GM23248 (cell line): Measurements from ENCODE around the gene FOXO1. TPM values are rescaled to one million over a fixed set of nuclear protein-coding genes. Genes with fewer than 3 reads are reported as not detected.

Experiments
- DNase-seq: peaks from one replicate; pipeline ENCODE4 v3.0.0-alpha.2; 2015
- H2AFZ ChIP-seq: fragments of 200-600 bp; sonication (generic); 2 replicates; pipeline ENCODE4 v1.6.1; 2016; ENCODE audit warnings: antibody characterized with exemption
- H3F3A ChIP-seq: fragments of 200-600 bp; sonication (generic); 2 replicates; pipeline ENCODE4 v1.6.1; 2016; ENCODE audit warnings: mild to moderate bottlenecking, antibody characterized with exemption, mixed run types; ENCODE audit not compliant: insufficient read depth
- H3K27ac ChIP-seq: fragments of 200-600 bp; sonication (generic); 2 replicates; pipeline ENCODE4 v1.5.1; 2016; ENCODE audit warnings: mild to moderate bottlenecking
- H3K27me3 ChIP-seq: fragments of 200-600 bp; sonication (generic); replicated peaks from 2 replicates; pipeline ENCODE4 v1.6.1; 2016; ENCODE audit warnings: mild to moderate bottlenecking; ENCODE audit not compliant: insufficient read depth
- H3K36me3 ChIP-seq: fragments of 200-600 bp; sonication (generic); 2 replicates; pipeline ENCODE4 v1.6.1; 2016; ENCODE audit warnings: low read depth, mild to moderate bottlenecking
- H3K4me1 ChIP-seq: fragments of 200-600 bp; sonication (generic); 2 replicates; pipeline ENCODE4 v1.6.1; 2016; ENCODE audit warnings: mild to moderate bottlenecking; ENCODE audit not compliant: insufficient read depth
- H3K4me2 ChIP-seq: fragments of 200-600 bp; sonication (generic); one replicate; pipeline ENCODE4 v1.6.1; 2016; ENCODE audit warnings: mild to moderate bottlenecking; ENCODE audit not compliant: unreplicated experiment
- H3K4me3 ChIP-seq: fragments of 200-600 bp; sonication (generic); 2 replicates; pipeline ENCODE4 v1.5.1; 2016; ENCODE audit warnings: mild to moderate bottlenecking
- H3K79me2 ChIP-seq: fragments of 200-600 bp; sonication (generic); 2 replicates; pipeline ENCODE4 v1.6.1; 2016; ENCODE audit warnings: mild to moderate bottlenecking; ENCODE audit not compliant: insufficient read depth
- H3K9ac ChIP-seq: fragments of 200-600 bp; sonication (generic); 2 replicates; pipeline ENCODE4 v1.6.1; 2016; ENCODE audit warnings: mild to moderate bottlenecking
- H3K9me2 ChIP-seq: fragments of 200-600 bp; sonication (generic); 2 replicates; pipeline ENCODE4 v1.6.1; 2016; ENCODE audit warnings: mixed run types, mild to moderate bottlenecking, moderate library complexity; ENCODE audit not compliant: insufficient read depth
- H3K9me3 ChIP-seq: fragments of 200-600 bp; sonication (generic); one replicate; pipeline ENCODE4 v1.6.1; 2017; ENCODE audit warnings: low read depth
- H4K20me1 ChIP-seq: fragments of 200-600 bp; sonication (generic); 2 replicates; pipeline ENCODE4 v1.6.0; 2016; ENCODE audit not compliant: insufficient read depth
- EZH2 ChIP-seq: fragments of 200-600 bp; sonication (generic); IDR thresholded peaks from 2 replicates; pipeline ENCODE4 v1.6.1; 2018; ENCODE audit warnings: antibody characterized with exemption, mild to moderate bottlenecking; ENCODE audit not compliant: insufficient read depth, poor library complexity, severe bottlenecking
- EZH2phosphoT487 ChIP-seq: fragments of 200-600 bp; sonication (generic); IDR thresholded peaks from 2 replicates; pipeline ENCODE4 v1.6.1; 2018; ENCODE audit warnings: antibody characterized with exemption, moderate library complexity, mild to moderate bottlenecking, low read depth; ENCODE audit not compliant: insufficient read depth
- WGBS, 2 experiments: methylation state at CpG; one replicate each; pipeline ENCODE4 v1.1.6; 2015 to 2017; ENCODE audit warnings: low lambda C conversion rate in 2 of 2, low coverage in 1 of 2; ENCODE audit errors: missing lambda C conversion rate in 2 of 2; 5-methylcytosine and 5-hydroxymethylcytosine counted together
- in situ Hi-C: fragments of 300-500 bp; cut with MboI; formaldehyde crosslinking; loops from 2 replicates; pipeline ENCODE4 v1.15.0; 2020
- polyA plus RNA-seq: library from polyadenylated mRNA; unstranded; fragments of >200 nt; fragmentation: Nextera tagmentation; extraction: Ambion mirVana; gene quantifications from 2 replicates; pipeline ENCODE4 v1.2.1, GENCODE V29; 2016
- total RNA-seq: library from RNA; depleted of rRNA; stranded (reverse); fragments of >200 nt; shearing (Covaris generic); gene quantifications from 2 replicates; pipeline ENCODE4 v1.2.3, GENCODE V29; 2014

The FOXO1 gene
- total and polyA plus RNA-seq, 2 experiments from 2014 or later: 0.59 to 1.1 TPM

DNA sequence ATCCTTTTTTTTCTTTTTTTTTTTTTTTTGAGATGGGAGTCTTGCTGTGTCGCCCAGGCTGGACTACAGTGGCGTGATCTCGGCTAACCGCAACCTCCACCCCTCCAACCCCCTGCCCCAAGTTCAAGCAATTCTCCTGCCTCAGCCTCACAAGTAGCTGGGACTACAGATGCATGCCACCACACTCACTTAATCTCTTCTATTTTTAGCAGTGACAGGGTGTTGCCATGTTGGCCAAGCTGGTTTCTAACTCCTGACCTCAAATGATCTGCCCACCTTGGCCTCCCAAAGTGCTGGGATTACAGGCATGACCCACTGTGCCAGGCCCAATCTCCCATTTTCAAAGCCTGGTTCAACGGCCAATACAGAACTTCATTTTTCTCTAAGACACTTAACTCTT is 9.1 kb downstream of the FOXO1 start:
- no peaks in the 10 kb centered on the region for H3K27me3 ChIP-seq
- in situ Hi-C loops: no loop called here
- no peaks in the 10 kb centered on the region; the same call in none of the 2 replicates for H3K4me1 ChIP-seq
- no peaks in the 10 kb centered on the region for H3K79me2 ChIP-seq
- no peaks in the 10 kb centered on the region for H4K20me1 ChIP-seq
- no peaks in the 10 kb centered on the region for H3K36me3 ChIP-seq
- H3K27ac ChIP-seq: no peak overlapping the region
- no peak overlapping the region for H2AFZ ChIP-seq
- no peaks in the 10 kb centered on the region for H3K9me3 ChIP-seq
- no peak overlapping the region for H3K4me2 ChIP-seq
- no peak overlapping the region for H3K4me3 ChIP-seq
- DNase-seq: no peak
- H3K9me2 ChIP-seq: no peaks in the 10 kb centered on the region
- H3F3A ChIP-seq: peaks cover 1% of the 10 kb centered on the region; the same call in 1 of the 2 replicates
- TF ChIP-seq EZH2phosphoT487 (no peak), EZH2 (no peak)
- H3K9ac ChIP-seq: no peak overlapping the region
- WGBS, 2 experiments: 80 to 87% methylated on average over 5 of the region's 5 CpGs

DNA sequence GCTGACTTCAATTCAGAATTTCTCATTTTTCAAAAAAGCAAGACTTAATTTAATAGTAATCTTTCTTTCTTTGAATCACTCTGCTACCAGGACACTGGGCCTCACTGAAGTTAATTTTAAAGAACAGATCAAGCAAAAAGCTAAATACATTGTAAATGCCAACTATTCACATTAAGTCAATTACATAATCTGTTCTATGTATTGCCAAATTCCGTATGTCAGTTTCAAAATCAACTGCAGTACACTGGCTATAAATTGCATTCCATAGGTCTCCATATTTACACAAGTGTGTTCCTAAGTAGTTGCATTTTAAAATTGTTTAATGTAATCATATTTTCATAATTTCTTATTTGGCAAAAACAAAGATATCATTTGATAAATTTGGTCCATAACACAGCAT is 10.1 kb downstream of the FOXO1 start:
- Histone ChIP-seq H3K36me3 (no peaks in the 10 kb centered on the region), H3K9ac (no peak overlapping the region), H3K4me2 (no peak overlapping the region), H3K9me3 (no peaks in the 10 kb centered on the region), H3K4me1 (no peaks in the 10 kb centered on the region; the same call in 1 of the 2 replicates), H3K9me2 (no peaks in the 10 kb centered on the region), H4K20me1 (no peaks in the 10 kb centered on the region), H3K4me3 (no peak overlapping the region), H3K27ac (no peak overlapping the region), H3F3A (no peaks in the 10 kb centered on the region), H3K27me3 (no peaks in the 10 kb centered on the region), H3K79me2 (no peaks in the 10 kb centered on the region), H2AFZ (no peak overlapping the region)
- in situ Hi-C loops: no loop called here
- no peak for DNase-seq
- 57 to 58% methylated on average over 1 of the region's 1 CpG for WGBS, 2 experiments
- TF ChIP-seq EZH2 (no peak), EZH2phosphoT487 (no peak)

DNA sequence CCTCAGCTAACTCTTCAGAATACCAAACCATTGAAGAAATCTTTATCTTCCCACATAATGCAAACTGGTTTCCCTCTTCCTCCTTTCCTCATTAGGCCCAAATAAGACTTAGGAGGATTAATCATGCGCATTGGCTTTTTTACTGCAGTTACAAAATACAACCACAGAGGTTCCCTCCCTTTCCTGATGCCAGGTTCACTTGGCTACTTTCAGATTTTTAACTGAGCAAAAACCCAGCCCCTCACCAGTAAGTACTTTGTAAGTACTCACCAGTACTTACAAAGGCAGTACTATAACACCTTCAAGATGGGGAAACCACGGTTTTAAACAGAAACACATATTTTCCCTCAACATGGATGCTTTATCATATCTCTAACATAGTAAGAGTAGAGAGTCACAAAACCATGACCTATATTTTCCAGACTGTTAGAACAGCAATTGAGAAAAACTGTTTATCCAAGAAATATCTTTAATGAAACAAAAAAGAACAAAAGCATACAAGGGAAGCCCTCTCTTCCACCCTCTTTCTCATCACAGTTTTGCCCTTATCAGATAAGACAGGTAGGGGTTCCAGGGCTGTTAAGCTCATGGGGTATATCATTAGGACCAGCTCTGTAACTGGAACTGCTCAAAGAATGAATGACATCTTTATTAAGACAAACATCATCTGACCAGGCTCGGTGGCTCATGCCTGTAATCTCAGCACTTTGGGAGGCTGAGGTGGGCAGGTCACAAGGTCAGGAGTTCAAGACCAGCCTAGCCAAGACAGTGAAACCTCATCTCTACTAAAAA is 12.7 kb downstream of the FOXO1 start:
- WGBS, 2 experiments: 73 to 74% methylated on average over 3 of the region's 3 CpGs
- H3K4me2 ChIP-seq: no peak overlapping the region
- no peaks in the 10 kb centered on the region for H3K36me3 ChIP-seq
- no peaks in the 10 kb centered on the region for H3K27me3 ChIP-seq
- no peak overlapping the region for H3K27ac ChIP-seq
- peaks cover 15% of the 10 kb centered on the region for H3K4me1 ChIP-seq
- H3K9ac ChIP-seq: no peak overlapping the region
- H3K9me2 ChIP-seq: no peaks in the 10 kb centered on the region
- no peaks in the 10 kb centered on the region for H3K9me3 ChIP-seq
- TF ChIP-seq EZH2: no peak
- no peak for TF ChIP-seq EZH2phosphoT487
- DNase-seq: peak; percentile 29
- no peaks in the 10 kb centered on the region for H4K20me1 ChIP-seq
- no peak overlapping the region for H2AFZ ChIP-seq
- H3F3A ChIP-seq: no peaks in the 10 kb centered on the region
- no peaks in the 10 kb centered on the region for H3K79me2 ChIP-seq
- in situ Hi-C loops: no loop called here
- H3K4me3 ChIP-seq: no peak overlapping the region

DNA sequence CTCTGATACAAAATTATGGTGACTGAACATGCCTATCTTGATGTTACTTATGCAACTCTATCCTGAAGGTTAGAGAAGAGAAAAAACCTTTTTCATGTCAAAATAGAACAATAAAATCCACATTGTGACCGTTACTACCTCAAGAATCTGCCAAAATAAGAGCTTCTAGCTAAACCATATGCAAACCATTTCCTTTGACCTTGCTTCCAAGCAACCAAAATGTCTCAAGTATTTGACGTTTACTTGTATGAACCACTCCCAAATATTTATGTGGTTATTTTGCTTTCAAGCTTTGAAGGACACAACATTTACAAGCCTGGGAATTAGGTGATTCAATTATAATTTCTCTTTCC is 13.9 kb downstream of the FOXO1 start:
- no peak for DNase-seq

More for the DNA sequence above, 13.9 kb downstream of the FOXO1 start:
- no peak overlapping the region for H3K4me2 ChIP-seq
- no peaks in the 10 kb centered on the region for H3K9me2 ChIP-seq
- H3K27me3 ChIP-seq: no peaks in the 10 kb centered on the region
- no peak overlapping the region for H3K4me3 ChIP-seq
- H4K20me1 ChIP-seq: no peaks in the 10 kb centered on the region
- TF ChIP-seq EZH2phosphoT487: no peak
- TF ChIP-seq EZH2: no peak
- no peak overlapping the region for H3K9ac ChIP-seq
- no peaks in the 10 kb centered on the region for H3K79me2 ChIP-seq
- in situ Hi-C loops: no loop called here
- no peaks in the 10 kb centered on the region for H3K36me3 ChIP-seq
- H2AFZ ChIP-seq: no peak overlapping the region
- peaks cover 15% of the 10 kb centered on the region for H3K4me1 ChIP-seq
- no peaks in the 10 kb centered on the region for H3F3A ChIP-seq
- H3K9me3 ChIP-seq: no peaks in the 10 kb centered on the region
- no peak overlapping the region for H3K27ac ChIP-seq
- WGBS, 2 experiments: 26 to 28% methylated on average over 2 of the region's 2 CpGs
